GM12878 (cell line): ENCODE results near the gene OR1F1. TPM values are rescaled to one million over a fixed set of nuclear protein-coding genes. Genes with fewer than 3 reads are reported as not detected.

ENCODE experiments used
- ATAC-seq: fragments of 200-7000 bp; cut with Tn5 transposase; 3 replicates; pipeline ENCODE4 v1.9.1; 2020; ENCODE audit warnings: mild to moderate bottlenecking, moderate library complexity
- BruUV-seq: library from RNA; stranded (reverse); fragments of 400-500 nt; replicated peaks from 2 replicates; lab custom pipeline; 2021; lab: Mats Ljungman, UMichigan
- CTCF ChIA-PET: fragments of 300-600 bp; sonication (Branson Sonifier 250); formaldehyde crosslinking; extraction: SDS; loops from one replicate; lab custom pipeline; 2021; ENCODE audit warnings: inconsistent platforms; lab: Yijun Ruan, JAX
- POLR2A ChIA-PET: fragments of 350-600 bp; formaldehyde crosslinking; extraction: SDS; loops from one replicate; lab custom pipeline; 2021; ENCODE audit warnings: inconsistent platforms; lab: Charles Lee
- RAD21 ChIA-PET: fragments of 300-600 bp; sonication (Branson Sonifier 250); formaldehyde crosslinking; loops from one replicate; lab custom pipeline; 2023; ENCODE audit warnings: antibody characterized with exemption; ENCODE audit not compliant: unreplicated experiment; lab: Charles Lee
- SMC1A ChIA-PET: fragments of 300-600 bp; sonication (Branson Sonifier 250); formaldehyde crosslinking; loops from one replicate; lab custom pipeline; 2023; ENCODE audit not compliant: unreplicated experiment, uncharacterized antibody; lab: Charles Lee
- DNase-seq: peaks from one replicate; pipeline ENCODE4 v3.0.0-alpha.2; 2011; ENCODE audit warnings: low read depth, low spot score
- FAIRE-seq: peaks from 3 replicates; lab custom pipeline; 2011; peaks lifted over from hg19 to GRCh38; lab: Jason Lieb, UNC
- H2AFZ ChIP-seq: 2 replicates; pipeline ENCODE4 v1.6.0; 2011; ENCODE audit warnings: low read depth, low read length, control low read depth; ENCODE audit not compliant: control insufficient read depth
- H3K27ac ChIP-seq: 2 replicates; pipeline ENCODE4 v1.5.1; 2011; ENCODE audit warnings: control low read depth; ENCODE audit not compliant: control insufficient read depth, insufficient read depth
- H3K27me3 ChIP-seq, 2 experiments: replicated peaks in 1 of 2; 2 replicates each; pipeline versions ENCODE4 v1.6.0 to v1.6.1; 2011; ENCODE audit warnings: low read length in 1 of 2; ENCODE audit not compliant: control insufficient read depth in 2 of 2, insufficient read depth in 2 of 2
- H3K36me3 ChIP-seq, 2 experiments: 2 replicates each; pipeline ENCODE4 v1.5.1; 2011; ENCODE audit warnings: low read length in 1 of 2; ENCODE audit not compliant: control insufficient read depth in 2 of 2, insufficient read depth in 2 of 2
- H3K4me1 ChIP-seq: 2 replicates; pipeline ENCODE4 v1.6.1; 2011; ENCODE audit warnings: mild to moderate bottlenecking, low read length, moderate library complexity, mixed read lengths; ENCODE audit not compliant: control insufficient read depth, insufficient read depth
- H3K4me2 ChIP-seq: 2 replicates; pipeline ENCODE4 v1.6.0; 2011; ENCODE audit warnings: control low read depth; ENCODE audit not compliant: control insufficient read depth, insufficient read depth
- H3K4me3 ChIP-seq: fragments of 200-600 bp; sonication (generic); 2 replicates; pipeline ENCODE4 v1.5.1; 2016
- H3K79me2 ChIP-seq: 2 replicates; pipeline ENCODE4 v1.6.0; 2011; ENCODE audit warnings: low read length; ENCODE audit not compliant: control insufficient read depth, insufficient read depth
- H3K9ac ChIP-seq: 2 replicates; pipeline ENCODE4 v1.8.0; 2011; ENCODE audit warnings: low read length, control low read depth, mixed read lengths; ENCODE audit not compliant: control insufficient read depth, insufficient read depth
- H3K9me3 ChIP-seq: replicated peaks from 3 replicates; pipeline ENCODE4 v1.5.1; 2011; ENCODE audit warnings: mild to moderate bottlenecking, low read length; ENCODE audit not compliant: control insufficient read depth, insufficient read depth
- H4K20me1 ChIP-seq: 2 replicates; pipeline ENCODE4 v1.6.0; 2011; ENCODE audit not compliant: control insufficient read depth, insufficient read depth
- ZBTB40 ChIP-seq: fragments of 450-650 bp; IDR thresholded peaks from 2 replicates; pipeline ENCODE4 v1.6.1; 2016; ENCODE audit warnings: mild to moderate bottlenecking, moderate library complexity, borderline replicate concordance
- WGBS: methylation state at CpG from one replicate; pipeline ENCODE4 v1.1.6; 2016; ENCODE audit warnings: low lambda C conversion rate; ENCODE audit not compliant: insufficient replicate concordance, insufficient coverage; ENCODE audit errors: missing lambda C conversion rate; 5-methylcytosine and 5-hydroxymethylcytosine counted together
- in situ Hi-C: fragments of 300-500 bp; cut with MboI; formaldehyde crosslinking; loops from 9 replicates; pipeline ENCODE4 v1.14.3; 2018; ENCODE audit warnings: mixed read lengths
- intact Hi-C: fragments of 100-400 bp; cut with micrococcal nuclease; formaldehyde crosslinking; loops from one replicate; pipeline ENCODE4 v1.14.2; 2022; ENCODE audit not compliant: unreplicated experiment
- polyA plus RNA-seq, 11 experiments: library from polyadenylated mRNA; depleted of rRNA in 4 of 11; unstranded in 6 of 11; stranded (reverse) in 5 of 11; fragments of >200 nt; fragmentation: Nextera tagmentation in 4 of 11; fragmentation: Illumina TruSeq in 1 of 11; extraction: Ambion mirVana in 4 of 11; extraction: Trizol in 1 of 11; gene quantifications; 1 replicate in 1 of 11; 2 replicates in 10 of 11; pipeline versions ENCODE4 v1.2.1 to v1.2.3, GENCODE V29; 2011 to 2016; ENCODE audit warnings: inconsistent platforms in 2 of 11, missing spikeins in 2 of 11, low read depth in 1 of 11
- total RNA-seq, 4 experiments: library from RNA; depleted of rRNA in 3 of 4; stranded (reverse); fragments of >200 nt in 3 of 4; fragmentation: Illumina TruSeq in 1 of 4; extraction: Trizol in 1 of 4; gene quantifications; 2 replicates each; pipeline versions ENCODE4 v1.2.1 to v1.2.3, GENCODE V29; 2013 to 2021

The OR1F1 gene
- total and polyA plus RNA-seq, 10 of the 15 experiments (the other 5 are each of a cell fraction or from before 2014, with no cell fraction given), result 0.10 to 0.14 (median 0.12) TPM; not detected in 7

GRCh38 chr16:3174618-3175148 lies 13.3 kb upstream of the OR1F1 start:
- Histone ChIP-seq H3K4me3 (peak overlapping the region; percentile 22; the same call in 1 of the 2 replicates), H3K27me3 (no peaks in the 10 kb centered on the region; a peak in 1 of 4 replicates), H3K79me2 (no peaks in the 10 kb centered on the region), H3K27ac (no peak overlapping the region), H2AFZ (peak overlapping the region; percentile 81; the same call in 1 of the 2 replicates), H3K4me1 (peaks cover 35% of the 10 kb centered on the region), H3K9me3 (no peaks in the 10 kb centered on the region), H3K9ac (no peak overlapping the region; the same call in 1 of the 2 replicates), H3K36me3 (no peaks in the 10 kb centered on the region), H4K20me1 (no peaks in the 10 kb centered on the region), H3K4me2 (peak overlapping the region; percentile 92)
- FAIRE-seq, result no peak
- ATAC-seq, result no peak
- CTCF ChIA-PET, result interaction anchor here (0.9 to 1.7 kb wide), 8 partner anchors 9 to 326 kb away, joined by 3 to 15 read pairs (median 4); partner anchors contain the start of gene NAA60
- POLR2A ChIA-PET, result interaction anchor here (0.7 to 1.6 kb wide), 2 partner anchors 40 to 54 kb away, joined by 3 read pairs; partner anchors contain the start of gene ZNF213
- BruUV-seq, result no TSS peak
- SMC1A ChIA-PET, result interaction anchor here (0.9 kb wide), 1 partner anchor 15 kb away, joined by 3 read pairs; no protein-coding TSS in a partner anchor
- TF ChIP-seq ZBTB40, result no peak
- in situ Hi-C loops (no loop called here), intact Hi-C loops (no loop called here)
- WGBS, result 51% methylated on average over 24 of the region's 28 CpGs
- RAD21 ChIA-PET, result no interaction called here
- DNase-seq, result no peak
